CD1c-positive myeloid dendritic cell (primary cell): ENCODE data around the gene MAD2L2.

ENCODE experiments used
- DNase-seq: peaks from one replicate; pipeline ENCODE4 v3.0.0-alpha.2; 2016; ENCODE audit errors: extremely low spot score

Gene MAD2L2

DNA sequence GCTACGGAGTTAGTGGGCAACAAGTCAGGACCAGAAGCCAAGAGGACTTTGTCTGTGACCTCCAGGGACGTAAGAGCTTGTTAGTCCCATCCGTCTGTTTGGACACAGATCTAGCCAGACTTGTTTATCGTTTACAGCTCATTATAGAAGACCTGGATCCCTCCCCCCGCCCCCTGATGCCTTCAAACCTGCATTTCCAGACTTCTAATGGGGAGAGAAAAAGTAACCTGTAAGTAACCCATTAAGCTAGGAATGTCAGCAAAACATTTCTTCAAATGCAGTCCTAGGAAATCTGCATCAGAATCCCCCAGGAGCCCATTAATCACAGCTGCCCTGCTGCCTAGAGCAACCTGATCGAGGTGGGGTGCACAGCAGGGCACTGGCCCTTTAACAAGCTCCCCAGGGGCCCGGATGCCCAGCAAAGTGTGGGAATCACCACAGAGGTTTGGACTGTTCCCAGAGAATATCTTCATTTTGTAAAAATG lies 1.4 kb upstream of the MAD2L2 start:
- DNase-seq: no peak

DNA sequence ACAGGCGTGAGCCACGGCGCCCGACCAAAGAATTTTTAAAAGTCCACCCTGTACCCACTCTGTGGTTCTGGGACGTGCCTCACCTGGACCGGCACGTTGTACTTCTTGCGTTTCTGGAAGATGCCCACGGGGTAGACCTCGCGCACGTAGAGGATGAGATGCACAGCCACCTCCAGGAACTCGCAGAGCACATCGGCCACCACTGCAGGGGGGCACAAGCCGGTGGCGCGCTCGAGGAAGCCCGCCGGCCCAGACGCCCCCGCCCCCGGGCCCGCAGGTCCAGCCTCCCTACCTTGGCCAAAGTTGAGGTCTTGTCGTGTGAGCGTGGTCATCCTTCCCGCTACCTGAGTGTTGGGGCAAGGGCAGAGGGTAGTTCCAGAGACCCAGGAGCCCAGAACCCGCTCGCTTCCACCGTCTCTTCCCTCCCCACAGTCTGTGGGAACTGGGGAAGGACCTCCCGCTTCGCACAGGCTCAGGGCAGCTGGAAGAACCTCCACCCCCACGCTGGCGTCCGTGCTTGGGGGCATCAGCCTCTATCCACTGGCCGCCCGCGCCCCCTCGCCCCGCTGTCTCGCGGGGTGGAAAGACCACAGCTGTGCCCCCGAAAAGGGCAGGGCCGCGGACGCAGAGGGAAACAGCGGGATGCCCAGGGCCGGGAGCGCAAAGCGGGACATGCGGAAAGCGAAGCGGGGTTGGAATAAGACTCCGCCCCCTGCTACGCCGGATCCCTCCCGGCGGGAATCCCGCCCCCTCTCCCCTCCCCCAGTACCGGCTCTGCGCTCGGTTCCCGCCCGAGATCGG lies 478 bp downstream of the MAD2L2 start:
- DNase-seq: no peak

DNA sequence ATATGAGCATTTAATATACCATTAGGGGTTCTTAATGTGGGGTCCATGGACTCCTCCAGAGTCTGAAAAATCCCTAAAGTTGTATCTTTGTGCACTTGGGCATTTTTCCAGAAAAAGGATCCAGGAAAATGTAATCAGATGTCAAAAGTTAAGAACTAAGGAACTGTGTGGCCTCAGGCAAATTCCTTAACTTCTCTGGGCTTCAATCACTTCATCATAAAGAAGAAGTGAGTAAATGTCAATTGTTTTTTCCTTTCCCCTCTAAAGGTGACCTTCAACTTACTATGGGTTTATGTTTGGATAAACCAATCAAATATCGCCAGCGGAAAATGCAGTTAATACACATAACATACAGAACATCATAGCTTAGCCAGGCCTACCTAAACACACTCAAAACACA lies 2.5 kb downstream of the MAD2L2 start:
- no peak for DNase-seq

DNA sequence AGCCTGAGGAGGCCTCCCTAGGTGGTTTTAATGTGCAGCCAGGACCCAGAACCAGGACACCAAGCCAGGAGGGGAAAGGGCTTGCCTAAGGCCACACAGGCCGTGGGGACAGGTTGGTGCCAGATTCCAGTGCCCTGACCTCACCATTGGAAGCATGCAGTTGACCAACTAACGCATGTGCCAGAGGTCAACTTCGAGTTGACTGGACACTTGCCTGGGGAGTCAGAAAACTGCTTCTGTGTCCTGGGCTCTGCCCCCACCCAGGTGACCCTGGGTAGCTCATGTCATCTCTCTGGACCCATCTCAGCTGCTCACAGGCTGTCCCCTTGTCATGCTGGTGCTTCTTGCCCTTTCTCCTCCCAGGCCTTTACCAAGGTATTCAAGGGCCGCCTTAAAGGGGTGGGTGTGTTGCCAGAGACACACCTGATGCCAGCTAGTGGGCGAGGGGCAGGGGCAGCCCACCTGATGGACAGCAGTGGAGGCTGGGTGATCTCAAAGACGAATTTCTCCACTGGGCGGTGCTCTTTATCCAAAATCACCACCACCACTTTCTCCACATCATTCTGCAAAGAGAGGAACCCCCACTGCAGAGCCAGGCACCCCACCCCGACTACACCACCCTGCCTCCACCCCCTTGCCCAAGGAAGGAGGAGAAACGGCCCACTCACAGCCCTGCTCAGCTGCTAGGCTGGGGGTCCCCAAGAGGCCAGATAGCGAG lies 4.4 kb downstream of the MAD2L2 start:
- DNase-seq: no peak

DNA sequence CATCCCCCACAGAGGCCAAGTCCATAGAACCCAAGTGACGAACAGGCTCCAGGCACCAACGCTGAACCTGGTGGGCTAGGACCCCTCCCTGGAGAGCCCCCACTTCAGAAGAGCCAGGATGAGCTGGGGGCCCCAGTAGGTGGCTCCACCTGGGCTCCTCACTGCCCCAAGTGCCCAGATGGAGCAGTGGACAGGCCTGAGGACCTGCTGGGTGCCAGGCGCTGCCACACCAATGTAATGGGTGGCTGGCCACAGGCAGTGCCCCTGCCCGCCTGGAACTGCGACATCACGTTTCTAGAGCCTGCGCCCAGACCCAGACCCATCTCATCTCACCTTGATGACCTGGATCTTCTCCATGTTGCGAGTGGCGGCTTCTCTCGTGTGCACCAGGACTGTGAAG lies 5.6 kb downstream of the MAD2L2 start:
- no peak for DNase-seq

DNA sequence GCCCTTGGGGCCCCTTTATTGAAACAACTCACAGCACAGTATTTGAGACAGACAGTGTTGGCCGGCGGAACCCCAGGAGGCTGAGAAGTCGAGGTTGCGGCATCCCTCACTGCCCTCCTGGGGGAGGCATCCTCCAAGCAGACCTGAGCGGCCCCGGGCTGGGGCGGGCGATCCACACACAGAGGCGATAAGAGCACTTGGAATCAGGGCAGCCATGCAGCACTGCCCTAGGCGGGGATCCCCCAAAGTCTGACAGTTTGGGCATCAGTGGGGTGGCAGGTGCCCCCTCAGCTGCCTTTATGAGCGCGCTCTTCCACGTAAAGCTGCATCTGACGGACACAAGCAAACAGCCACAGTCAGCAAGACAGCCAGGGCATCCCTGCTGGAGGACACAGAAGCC lies 6.5 kb downstream of the MAD2L2 start:
- no peak for DNase-seq

DNA sequence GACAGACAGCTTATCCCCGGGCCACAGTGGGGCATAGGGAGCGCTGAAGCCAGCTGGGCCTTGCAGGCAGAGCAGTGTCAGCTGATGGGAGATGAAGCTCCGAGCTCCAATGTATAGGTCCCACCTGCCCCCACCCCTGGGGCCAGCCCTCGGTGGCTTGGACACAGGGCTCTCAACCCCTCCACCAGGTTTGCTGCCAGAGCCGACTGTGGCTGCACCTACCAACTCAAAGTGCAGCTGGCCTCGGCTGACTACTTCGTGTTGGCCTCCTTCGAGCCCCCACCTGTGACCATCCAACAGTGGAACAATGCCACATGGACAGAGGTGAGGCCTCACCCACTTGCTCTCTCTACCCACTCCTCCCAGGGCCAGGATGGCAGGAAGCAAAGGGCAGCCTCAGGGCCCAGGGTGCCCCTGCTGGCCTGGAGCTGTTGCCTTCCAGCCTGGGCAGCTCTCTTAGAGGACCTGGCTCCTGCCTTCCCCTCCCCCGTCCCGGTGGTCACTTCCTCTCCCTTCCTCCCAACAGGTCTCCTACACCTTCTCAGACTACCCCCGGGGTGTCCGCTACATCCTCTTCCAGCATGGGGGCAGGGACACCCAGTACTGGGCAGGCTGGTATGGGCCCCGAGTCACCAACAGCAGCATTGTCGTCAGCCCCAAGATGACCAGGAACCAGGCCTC lies 7.7 kb downstream of the MAD2L2 start:
- no peak for DNase-seq

DNA sequence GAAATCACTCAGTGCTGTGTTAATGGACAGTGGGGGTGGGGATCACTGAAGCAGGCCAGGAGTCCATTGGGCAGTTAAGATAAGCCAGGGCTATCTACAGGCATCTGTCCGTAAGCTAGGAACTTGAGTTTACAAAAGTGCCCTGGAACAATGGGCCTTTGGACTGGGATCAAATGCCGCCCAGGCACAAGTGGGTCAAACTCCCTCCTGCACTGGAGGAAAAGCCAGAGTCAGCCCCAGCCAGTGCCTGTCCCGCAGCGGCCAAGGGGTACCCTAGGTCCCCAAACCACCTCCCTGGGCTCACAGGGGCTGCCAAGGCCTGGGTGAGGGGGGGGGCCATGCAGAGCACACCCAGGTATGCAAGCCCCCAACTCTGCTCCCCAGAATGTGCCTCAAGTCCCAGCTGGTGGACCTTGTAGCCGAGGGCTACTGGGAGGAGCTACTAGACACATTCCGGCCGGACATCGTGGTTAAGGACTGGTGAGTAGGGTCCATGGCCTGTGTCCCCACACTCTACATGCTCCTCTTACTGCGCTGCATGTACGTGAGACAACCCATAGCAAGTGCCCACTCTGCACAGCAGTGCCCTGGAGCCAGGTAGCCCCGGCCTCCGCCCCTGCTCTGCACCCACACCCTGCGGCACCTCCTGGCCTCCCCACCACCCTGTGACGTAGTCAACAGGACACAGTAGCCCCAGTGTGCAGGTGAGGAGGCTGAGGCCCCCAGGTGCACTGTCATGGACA lies 9.2 kb downstream of the MAD2L2 start:
- no peak for DNase-seq

DNA sequence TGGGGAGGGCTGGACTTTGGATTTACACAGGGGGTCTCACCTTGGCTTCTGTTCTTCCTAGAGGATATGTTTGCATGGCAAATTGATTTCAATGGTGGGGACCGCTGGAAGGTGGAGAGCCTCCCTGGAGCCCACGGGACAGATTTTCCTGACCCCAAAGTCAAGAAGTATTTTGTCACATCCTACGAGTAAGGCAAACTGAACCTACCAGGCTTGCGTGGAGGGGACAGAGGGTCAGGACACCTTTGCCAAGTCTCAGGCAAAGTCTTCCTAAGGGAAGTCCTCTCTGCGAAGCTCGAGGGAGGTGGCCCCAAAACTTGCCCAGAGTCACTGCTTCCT lies 9.8 kb downstream of the MAD2L2 start:
- DNase-seq: peak; percentile 54

DNA sequence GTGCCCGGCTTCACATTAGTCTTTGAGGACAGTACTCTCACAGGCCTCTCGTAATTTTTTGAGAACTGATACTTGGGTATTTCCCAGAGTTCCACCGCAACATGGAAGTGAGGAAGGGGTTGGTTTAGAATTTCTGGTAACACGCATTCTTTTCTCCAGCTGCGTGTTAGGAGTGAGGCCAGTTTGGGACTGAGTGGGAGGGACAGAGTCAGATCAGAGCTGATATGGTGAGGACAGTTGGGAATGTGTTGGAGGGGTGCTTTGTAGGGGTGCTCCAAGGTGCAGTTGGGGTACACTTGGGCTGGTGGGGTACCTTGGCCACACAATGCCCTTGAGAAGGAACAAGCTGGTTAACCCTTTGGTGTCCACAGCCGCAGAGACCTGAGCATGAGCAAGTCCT lies 10.2 kb downstream of the MAD2L2 start:
- DNase-seq: peak; percentile 89

DNA sequence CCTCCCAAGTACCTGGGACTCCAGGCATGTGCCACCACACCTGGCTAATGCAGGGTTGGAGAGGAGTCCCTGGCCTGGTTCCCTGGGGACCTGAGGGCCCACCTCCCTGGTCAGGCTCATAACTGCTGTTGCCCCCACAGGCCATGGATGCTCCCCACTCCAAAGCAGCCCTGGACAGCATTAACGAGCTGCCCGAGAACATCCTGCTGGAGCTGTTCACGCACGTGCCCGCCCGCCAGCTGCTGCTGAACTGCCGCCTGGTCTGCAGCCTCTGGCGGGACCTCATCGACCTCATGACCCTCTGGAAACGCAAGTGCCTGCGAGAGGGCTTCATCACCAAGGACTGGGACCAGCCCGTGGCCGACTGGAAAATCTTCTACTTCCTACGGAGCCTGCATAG lies 12.4 kb downstream of the MAD2L2 start:
- no peak for DNase-seq

DNA sequence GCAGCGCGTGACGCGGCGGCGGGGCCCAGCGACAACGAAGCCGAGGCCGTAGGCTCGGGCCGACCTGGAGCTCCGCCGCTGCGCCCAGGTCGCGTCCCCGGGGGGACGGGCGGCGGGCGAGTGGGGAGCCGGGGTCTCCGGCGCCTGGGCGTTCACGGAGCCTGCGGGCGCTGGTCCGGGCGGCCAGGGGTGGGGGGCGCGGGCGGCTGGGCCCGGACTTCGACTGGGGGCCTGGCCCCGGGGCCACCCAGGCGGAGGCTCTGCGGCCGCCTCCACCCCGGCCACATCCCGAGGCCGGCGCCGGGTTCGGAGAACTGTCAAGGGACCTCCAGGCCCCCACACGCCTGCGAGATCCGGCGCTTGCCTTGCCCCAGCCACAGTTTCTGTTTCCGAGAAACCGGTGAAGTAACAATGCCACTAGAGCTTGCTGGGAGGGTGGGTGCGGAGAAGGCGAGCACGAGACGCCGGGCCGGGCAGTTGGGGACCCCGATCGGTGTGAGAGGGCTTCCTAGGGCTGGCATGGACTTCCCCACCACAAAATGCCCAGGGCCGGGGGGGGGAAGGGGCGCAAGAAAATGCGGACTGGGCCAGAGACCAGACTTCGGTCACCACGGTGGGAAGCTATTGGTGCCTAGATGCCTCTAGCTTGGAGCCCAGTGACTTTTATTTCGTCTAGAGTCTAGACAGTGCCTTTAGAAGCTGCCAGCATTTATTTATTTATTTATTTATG lies 16.4 kb downstream of the MAD2L2 start:
- peak; percentile 55 for DNase-seq

DNA sequence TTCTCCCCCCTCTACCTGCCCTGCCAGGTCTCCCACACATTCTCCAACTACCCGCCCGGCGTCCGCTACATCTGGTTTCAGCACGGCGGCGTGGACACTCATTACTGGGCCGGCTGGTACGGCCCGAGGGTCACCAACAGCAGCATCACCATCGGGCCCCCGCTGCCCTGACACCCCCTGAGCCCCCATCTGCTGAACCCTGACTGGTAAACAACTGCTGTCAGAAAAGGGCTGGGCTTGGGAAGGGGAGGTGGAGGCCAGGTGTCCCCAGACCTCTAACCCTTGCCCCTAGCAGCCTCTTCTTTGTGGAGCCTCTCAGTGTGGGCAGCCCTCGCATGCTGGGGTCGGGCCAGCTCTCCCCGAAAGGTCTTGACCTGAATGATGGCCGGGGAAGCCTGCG lies 19.8 kb downstream of the MAD2L2 start:
- DNase-seq: no peak

DNA sequence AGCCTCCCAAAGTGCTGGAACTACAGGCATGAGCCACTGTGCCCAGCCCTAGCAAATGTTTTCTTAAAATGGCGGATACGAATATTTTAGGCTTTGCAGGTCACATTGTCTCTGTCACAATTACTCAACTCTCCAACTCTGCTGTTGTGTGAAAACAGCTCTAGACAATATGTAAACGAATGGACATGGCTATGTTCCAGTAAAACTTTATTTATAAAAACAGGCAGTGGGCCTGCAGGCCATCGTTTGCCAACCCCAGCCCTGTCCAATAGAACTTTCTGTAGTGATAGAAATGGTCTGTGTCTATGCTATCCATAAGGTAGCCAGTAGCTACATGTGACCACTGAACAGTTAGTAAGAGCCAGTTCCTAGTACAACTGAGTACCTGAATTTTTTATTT lies 21.2 kb downstream of the MAD2L2 start:
- DNase-seq: no peak

DNA sequence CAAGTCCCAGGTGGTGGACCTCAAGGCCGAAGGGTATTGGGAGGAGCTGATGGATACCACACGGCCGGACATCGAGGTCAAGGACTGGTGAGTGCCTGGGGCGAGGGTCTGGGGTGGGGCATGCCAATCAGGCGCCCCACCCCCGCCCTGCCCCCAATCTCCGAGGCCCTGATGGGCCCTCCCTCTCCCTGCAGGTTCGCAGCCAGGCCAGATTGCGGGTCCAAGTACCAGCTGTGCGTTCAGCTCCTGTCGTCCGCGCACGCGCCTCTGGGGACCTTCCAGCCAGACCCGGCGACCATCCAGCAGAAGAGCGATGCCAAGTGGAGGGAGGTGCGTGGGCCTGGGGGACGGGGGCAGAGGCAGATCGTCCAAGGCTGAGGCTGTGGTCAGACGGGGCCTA lies 22.4 kb downstream of the MAD2L2 start:
- DNase-seq: no peak

DNA sequence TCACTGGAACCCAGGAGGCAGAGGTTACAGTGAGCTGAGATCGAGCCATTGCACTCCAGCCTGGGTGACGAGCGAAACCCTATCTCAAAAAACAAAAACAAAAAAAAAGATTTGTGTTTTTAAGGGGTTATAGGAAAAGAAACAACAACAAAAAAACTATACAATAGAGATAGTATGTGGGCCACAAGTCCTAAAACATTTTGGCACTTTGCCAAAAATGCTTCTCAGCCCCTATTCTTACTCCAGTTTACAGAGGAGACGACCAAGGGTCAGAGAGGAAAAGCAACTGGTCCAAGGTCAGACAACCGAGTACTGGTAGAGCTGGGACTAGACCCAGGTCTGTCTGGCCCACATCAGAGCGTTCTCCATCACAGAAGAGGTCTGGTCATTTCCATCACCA lies 23.3 kb downstream of the MAD2L2 start:
- DNase-seq: no peak

DNA sequence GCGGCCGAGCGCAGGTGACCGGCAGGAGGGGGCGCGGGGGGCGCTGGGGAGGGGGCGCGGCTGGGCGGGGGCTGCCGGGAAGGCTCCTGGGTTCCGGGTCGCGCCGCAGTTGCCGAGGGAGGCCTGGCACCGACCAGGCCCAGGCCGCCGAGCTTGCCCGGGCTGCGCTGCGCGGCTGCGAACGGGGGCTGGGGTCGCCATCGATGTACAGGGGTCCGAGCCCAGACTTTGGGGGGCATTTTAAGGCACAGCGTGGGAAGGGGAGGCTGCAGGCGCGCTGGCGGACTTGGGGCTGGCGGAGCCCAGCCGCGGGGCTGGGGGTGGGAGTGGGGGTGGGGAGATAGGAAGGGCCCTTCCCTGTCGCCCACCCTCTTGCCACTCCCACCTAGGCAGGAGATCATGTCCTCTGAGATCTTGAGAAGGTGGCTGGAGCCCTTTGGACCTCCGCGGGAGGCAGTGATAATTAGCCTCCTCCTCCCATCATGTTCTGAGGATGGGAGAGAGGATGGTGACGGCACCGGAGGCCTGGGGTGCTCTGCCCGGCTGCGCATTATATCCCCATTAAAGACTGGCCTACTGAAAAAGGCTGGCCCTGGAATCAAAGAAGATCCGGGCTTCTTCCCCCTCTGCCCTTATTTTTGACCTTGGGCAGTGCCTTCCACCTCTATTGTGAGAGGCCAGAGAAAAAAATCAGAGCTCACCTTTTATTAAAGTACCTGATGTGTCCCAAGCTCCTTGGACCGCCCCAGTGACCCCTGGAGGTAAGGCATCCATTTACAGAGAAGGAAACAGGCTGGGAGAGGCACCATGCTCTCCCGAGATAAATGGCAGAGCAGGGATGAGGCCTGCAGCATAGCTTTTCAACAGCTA lies 25.8 kb downstream of the MAD2L2 start:
- no peak for DNase-seq

DNA sequence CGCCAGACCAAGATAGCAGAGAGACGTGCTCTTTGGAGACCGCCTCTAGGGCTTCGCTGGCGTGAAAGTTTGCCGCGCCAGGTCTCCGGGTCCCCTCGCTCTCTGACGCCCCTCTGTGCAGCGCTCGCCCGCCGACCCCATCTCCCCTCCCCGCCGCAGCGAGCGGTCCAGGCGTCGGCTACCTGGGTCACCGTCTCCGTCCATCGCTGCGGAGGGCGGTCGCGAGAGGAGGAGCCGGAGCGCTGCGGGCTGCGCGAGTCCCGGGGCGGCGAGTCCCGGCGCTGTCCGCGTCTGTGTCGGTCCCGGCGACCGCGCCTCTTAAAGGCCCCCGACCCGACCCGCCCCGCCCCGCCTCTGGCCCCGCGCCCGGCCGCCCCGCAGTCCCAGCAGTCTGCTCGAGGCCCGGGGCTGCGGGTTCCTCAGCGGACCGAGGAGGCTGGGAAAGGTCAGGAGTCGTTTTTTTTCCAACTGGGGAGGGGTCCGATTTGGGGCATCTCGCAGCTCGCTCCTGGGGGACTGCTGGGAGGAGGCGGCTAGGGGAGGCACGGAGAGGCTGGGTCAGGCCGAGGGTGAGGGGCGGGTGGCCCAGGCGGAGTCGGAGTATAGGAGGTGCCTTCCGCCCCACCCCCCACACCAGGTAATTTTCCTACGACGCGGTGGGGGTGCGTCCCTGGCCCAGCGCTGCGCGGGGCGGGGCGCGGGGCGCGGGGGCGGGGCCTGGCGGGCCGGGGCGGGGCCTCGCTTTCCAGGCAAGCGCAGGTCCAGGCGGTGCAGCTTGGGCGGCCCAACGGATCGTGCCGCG lies 26.6 kb downstream of the MAD2L2 start, which contains the start of the genes FBXO2 and FBXO44:
FBXO2 (minus strand) TSS at position 293 of the 802 bp plus-strand sequence; CDS start at position 204, 89 bp downstream.
FBXO44 (plus strand) TSS at position 741 of the 802 bp plus-strand sequence. CDS start 959 bp downstream, outside the sequence.
- DNase-seq: peak; percentile 51

DNA sequence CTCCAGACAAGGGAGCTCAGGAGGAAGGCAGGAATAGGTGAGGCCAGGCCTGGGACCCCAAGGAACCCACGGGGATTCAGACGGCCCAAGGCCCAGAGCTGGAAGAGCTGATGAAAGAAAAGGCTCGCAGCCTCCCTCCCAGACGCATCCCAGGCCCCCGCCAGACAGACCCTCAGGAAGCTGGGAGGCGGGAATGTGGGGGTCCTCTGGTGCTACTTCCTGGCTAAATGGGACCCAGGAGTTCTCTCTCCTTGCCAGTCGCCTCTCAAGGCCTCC lies 27.1 kb downstream of the MAD2L2 start:
- no peak for DNase-seq
